ENCODE results near the gene ZNF117.
"Not testable (repeated sequence)": the region's sequence is repeated elsewhere in the genome, so short reads cannot be mapped to it uniquely, and the experiment has no call there.

DNA sequence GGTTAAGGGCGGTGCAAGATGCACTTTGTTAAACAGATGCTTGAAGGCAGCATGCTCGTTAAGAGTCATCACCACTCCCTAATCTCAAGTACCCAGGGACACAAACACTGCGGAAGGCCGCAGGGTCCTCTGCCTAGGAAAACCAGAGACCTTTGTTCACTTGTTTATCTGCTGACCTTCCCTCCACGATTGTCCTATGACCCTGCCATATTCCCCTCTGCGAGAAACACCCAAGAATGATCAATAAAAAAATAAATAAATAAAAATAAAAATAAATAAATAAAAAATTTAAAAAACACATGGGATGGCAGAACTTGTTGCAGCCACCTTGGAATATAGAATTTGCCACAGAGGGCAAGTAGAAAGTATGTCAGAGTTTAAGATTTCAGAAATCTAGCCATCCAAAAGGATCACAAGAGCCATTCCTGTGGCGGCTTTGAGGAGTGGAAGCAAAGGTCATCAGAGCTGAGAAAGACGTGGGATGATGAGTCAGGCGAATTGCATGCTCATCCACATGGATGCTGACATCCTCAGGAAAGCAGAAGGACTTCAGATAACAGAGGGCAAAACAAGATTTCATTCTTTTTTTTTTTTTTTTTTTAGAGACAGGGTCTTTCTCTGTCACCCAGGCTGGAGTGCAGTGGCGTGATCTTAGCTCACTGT lies 43.4 kb upstream of the ZNF117 start:
- TF ChIP-seq, protein P1, sequence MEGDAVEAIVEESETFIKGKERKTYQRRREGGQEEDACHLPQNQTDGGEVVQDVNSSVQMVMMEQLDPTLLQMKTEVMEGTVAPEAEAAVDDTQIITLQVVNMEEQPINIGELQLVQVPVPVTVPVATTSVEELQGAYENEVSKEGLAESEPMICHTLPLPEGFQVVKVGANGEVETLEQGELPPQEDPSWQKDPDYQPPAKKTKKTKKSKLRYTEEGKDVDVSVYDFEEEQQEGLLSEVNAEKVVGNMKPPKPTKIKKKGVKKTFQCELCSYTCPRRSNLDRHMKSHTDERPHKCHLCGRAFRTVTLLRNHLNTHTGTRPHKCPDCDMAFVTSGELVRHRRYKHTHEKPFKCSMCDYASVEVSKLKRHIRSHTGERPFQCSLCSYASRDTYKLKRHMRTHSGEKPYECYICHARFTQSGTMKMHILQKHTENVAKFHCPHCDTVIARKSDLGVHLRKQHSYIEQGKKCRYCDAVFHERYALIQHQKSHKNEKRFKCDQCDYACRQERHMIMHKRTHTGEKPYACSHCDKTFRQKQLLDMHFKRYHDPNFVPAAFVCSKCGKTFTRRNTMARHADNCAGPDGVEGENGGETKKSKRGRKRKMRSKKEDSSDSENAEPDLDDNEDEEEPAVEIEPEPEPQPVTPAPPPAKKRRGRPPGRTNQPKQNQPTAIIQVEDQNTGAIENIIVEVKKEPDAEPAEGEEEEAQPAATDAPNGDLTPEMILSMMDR (IDR thresholded peaks at IDR 0.05), result not testable (repeated sequence)
- TF ChIP-seq POLR2A, EP300, POLR2AphosphoS5 (IDR thresholded peaks at IDR 0.05): not testable (repeated sequence)

Measured in gastroesophageal sphincter (tissue), 3 donors.